Measurements from ENCODE around the gene ZNF215.
"Not testable (repeated sequence)": the region's sequence is repeated elsewhere in the genome, so short reads cannot be mapped to it uniquely, and the experiment has no call there.

Gene ZNF215

GRCh38 chr11:6943131-6943530 is 16.9 kb downstream of the ZNF215 start:
- no peak for DNase-seq

- not testable (repeated sequence) for DNase-seq
Observed at GRCh38 chr11:6954248-6954647, 28.0 kb downstream of the ZNF215 start.

- DNase-seq: no peak
Observed at GRCh38 chr11:6962141-6962540, 35.9 kb downstream of the ZNF215 start.

- no peak for DNase-seq
Observed at GRCh38 chr11:6962673-6963072, 36.4 kb downstream of the ZNF215 start.

GRCh38 chr11:6968816-6969215 is 42.6 kb downstream of the ZNF215 start:
- DNase-seq: no peak

- not testable (repeated sequence) for DNase-seq
Observed at GRCh38 chr11:6969854-6970253, 43.6 kb downstream of the ZNF215 start.

GRCh38 chr11:6979365-6979764 is 53.1 kb downstream of the ZNF215 start:
- DNase-seq: no peak

GRCh38 chr11:6986487-6986886 is 60.3 kb downstream of the ZNF215 start:
- no peak for DNase-seq

- DNase-seq: no peak
Observed at GRCh38 chr11:6988506-6988905, 62.3 kb downstream of the ZNF215 start.

- DNase-seq: no peak
Observed at GRCh38 chr11:6991227-6991626, 65.0 kb downstream of the ZNF215 start.

- DNase-seq: no peak
Observed at GRCh38 chr11:6992026-6992425, 65.8 kb downstream of the ZNF215 start.

GRCh38 chr11:6992457-6993417 is 66.5 kb downstream of the ZNF215 start:
- no peak for DNase-seq

GRCh38 chr11:6995703-6996102 is 69.5 kb downstream of the ZNF215 start:
- DNase-seq: no peak

GRCh38 chr11:7004482-7004881 is 78.3 kb downstream of the ZNF215 start:
- DNase-seq: no peak
